HG03175 (cell line): ENCODE data around the gene TULP3.

Source experiments
- ATAC-seq: cut with Tn5 transposase; IDR thresholded peaks from one replicate; pipeline ENCODE4 v1.9.1; 2021; ENCODE audit warnings: mild to moderate bottlenecking, moderate library complexity; ENCODE audit not compliant: unreplicated experiment

Gene TULP3

DNA sequence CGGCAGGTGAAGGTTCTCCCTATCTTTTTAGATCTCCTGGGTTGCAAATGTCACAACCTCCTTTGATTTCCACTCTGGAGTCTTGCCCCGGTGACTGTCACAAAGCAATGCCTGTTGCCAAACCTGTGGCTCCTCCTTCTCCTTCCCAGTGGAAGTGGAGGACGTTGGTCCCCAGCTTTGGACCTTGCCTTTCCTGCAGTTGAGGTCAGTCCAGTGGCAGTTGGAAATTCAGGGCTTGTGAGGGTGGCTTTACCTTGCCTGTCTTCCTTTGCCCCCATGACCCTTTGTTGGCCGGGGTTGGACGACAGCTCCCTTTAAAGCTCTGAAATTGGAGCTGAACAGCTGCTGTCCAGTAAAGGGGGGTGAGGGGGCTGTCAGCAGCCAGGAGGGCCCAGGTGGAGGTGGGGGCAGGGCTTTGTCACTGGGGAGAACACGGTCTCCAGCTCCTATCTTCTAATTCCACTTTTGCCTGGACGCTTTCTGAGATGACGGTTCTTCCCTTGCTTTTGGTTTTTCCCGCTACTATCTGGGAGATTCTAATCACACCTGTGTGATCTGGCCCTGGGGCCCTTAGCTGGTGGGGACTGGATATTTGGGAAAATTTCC is 72.6 kb downstream of the TULP3 start:
- ATAC-seq, result no peak

DNA sequence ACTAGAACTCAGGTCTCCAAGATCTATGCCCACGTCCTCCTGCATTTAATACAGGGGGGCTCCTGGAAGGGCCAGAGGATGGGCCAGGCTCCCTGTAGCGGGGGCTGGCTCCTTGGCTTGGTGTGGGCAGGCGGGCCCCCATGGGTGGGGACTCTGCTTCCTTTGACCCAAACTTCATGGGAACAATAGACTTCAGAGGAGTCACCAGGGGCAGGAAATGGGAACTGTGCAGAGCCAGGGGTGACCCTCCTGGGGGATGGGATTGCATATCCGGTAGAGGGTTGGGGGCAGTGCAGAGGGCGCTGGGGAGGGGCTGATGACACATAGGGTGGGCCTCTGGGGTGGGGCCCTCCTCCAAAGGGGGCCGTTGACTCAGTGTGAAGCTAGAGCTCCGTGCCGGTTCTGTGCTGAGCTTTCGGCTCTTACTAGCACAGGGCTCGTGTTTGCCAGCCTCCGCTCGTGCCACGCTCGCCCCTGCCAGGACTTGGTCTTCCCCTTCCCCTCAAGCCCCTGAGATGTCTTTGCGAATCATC is 73.1 kb downstream of the TULP3 start:
- no peak for ATAC-seq

DNA sequence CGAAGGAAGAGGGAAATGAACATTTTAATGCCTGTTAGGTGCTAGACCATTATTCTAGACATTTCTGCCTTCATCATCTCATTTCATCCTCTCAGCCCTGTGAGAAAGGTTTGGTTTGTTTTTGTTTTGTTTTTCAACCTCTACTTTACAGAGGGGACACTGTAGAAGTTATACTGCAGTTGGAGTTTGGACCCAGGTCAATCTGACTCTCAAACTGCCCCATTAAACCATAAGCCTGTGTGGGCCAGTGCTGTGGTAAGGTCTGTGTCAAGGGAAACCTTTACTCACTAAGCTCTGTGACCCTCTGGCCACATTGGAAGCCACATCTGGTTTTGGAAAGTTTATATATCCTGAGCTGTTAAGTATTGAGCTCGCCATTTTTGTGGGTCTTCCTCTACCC is 77.0 kb downstream of the TULP3 start:
- ATAC-seq, result no peak

DNA sequence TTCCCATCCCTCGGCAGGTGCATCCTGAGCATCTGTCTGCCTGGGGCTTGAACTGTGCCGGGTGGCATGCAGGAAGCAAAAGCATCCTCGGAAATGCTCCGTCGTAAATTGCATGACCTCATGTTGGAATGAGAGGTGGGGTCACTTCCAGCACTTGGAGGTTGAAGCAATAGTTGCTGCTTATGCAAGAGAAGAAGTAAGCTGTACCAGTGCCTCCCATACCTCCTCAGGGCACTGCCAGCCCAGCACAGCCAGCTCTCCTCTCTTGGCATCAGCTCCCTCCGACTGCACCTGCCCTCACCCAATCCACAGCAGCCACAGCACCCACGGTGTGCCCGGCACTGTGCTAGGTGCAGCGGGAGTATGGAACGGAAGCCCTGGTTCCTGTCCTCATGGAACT is 80.1 kb downstream of the TULP3 start:
- ATAC-seq, result no peak

DNA sequence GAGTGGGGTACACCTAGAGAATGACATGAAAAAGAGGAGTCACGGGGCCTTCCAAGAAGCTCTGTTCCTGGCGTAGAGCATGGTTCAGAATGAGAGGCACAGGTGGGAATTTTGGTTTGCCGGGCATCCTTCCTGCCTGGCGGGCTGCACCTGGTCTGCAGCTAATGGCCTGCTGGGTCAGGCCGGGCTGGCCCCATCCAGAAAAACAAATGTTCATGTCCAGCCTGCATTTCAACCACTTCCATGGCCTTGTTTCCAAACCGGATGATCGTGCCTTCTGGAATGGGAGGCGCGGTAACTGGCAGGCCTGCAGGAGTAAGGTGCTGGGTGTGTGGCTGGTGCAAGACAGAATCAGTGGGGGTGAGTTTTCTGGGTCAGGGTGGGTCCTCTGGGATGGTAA is 82.9 kb downstream of the TULP3 start:
- ATAC-seq, result no peak

DNA sequence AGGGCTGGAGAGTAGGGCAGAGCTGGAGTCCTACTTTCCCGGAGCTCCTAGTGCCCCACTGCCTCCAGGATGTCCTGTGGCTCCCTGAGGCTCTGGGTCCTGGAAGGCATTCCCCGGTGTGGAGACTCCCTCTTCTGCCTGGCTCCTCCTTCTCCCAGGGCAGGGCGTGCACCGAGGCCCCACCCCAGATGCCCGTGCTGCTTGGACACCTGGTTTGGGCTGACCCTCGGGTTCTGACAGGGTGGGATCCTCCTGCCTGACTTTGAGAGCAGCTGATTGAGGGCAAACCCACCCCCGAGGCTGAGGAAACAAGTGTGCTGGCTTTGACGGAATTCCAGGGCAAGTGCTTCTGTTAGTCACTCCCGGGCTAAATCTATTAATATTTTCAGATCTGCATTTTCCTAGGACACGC is 83.9 kb downstream of the TULP3 start:
- ATAC-seq, result no peak

DNA sequence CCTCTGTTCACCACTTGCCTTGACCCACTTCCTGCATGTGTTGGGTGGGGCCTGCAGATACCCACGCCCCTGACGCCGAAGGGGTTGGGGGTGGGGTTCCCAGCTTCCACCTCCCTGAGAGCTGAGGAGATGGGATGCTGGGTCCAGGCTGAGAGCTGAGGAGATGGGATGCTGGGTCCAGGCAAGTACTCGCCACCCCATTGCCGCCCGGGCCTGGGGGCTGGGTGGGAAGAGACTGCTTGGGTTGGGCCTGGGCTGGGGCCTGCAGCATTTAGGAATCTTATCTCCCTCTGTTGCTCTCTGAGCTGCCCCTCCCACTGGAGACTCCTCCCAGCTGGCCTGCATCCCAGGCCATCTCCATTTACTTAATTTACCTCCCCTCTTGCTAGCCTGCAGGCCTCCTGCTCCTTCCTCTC is 85.9 kb downstream of the TULP3 start:
- ATAC-seq, result no peak

DNA sequence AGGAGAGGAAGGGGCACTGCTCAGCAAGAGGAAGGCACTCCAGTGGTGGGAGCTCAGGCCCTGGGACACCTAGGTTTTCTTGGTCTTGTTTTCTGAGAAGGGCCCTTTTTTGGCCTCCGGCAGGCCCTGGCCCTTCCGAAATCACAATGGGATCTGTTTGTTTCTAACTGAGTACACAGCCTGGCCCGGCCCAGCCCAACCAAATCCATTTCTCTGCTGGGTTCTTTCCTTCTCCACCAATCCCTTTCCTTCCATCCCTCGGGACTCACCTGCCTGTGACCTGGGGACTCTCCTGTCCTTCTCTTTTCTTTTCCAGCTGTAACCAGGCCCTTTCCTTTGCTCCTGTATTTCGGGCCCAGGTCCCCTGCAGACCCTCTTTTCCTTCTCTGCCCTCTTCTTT is 87.1 kb downstream of the TULP3 start:
- no peak for ATAC-seq

DNA sequence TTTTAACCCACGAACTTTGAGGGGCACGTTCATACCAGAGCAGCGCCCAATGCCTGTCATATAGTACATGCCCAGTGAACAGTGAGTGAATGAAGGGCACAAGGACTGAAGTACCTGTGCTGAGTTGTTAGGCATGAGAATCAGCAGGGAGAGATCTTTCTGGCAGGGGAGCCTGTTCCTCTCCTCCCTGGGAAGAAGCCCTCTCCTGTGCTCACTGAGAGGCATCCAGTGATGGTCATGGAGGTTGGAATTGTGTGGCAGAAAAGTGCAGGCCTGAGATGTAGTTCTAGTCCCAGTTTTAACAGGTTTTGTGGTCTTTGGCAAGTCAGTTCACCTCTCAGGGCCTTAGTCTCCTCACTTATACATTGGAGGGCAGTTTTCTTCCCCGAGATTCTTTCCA is 89.1 kb downstream of the TULP3 start:
- no peak for ATAC-seq

DNA sequence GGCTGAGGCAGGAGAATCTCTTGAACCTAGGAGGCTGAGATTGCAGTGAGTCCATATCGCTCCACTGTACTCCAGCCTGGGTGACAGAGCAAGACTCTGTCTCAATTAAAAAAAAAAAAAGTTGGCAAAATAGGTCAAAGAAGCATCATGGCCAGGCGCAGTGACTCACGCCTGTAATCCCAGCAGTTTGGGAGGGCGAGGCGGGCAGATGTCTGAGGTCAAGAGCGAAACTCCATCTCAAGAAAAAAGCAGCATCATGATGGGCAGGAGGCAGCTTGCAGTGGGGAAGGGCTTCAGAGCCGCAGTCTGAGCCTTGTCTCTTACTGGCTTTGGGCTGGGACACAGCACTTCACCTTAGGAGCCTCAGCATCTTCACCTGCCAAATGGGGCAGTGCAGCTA is 89.9 kb downstream of the TULP3 start:
- no peak for ATAC-seq

DNA sequence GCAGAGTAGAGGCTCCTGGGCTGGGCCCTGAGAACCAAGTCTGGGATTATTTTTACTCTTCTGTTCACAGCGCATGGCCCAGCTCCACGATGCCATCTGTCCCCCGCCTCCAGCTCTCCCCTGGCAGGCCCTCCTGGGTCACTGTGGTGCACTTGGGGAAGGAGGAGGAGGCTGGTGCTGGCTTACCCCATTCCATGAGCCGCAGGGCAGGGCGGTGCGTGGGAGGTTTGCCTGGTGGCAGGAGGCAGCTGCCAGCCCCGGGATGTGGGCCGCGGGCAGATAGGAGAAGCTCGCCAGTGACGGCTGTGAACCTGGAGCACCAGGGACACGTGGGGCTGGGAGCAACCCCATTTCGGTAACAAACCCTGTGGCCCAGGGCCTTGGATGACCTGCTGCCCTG is 91.7 kb downstream of the TULP3 start:
- no peak for ATAC-seq

DNA sequence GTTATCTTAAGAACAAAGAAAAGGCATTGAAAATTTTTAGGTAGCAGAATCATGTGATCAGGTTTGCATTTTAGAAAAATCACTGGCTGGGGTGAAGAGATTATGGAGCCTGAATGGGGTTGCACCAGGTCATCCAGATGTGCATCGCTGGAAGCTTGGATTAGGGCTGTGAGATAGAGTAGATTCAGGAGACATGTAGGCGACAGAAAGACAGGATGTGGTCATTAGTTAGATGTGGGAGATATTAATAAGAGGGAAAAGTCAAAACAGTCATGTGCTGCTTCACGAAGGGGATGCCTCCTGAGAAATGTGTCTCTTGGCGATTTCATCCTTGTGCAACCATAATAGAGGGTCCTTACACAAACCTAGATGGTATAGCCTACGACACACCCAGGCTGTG is 93.6 kb downstream of the TULP3 start:
- ATAC-seq, result no peak

DNA sequence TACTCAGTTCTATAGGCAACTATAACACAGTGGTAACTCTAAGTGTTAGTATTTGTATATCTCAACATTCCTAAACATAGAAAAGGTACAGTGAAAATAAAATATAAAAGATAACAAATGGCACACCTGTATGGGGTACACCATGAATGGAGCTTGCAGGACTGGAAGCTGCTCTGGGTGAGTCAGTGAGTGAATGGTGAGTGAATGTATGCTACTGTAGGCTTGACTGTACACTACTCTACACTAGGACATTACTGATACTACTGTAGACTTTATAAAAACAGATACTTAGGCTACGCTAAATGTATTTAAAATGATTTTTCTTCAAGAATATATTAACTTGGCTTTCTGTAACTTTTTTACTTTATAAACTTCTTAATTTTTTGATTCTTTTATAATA is 94.0 kb downstream of the TULP3 start:
- ATAC-seq, result no peak

DNA sequence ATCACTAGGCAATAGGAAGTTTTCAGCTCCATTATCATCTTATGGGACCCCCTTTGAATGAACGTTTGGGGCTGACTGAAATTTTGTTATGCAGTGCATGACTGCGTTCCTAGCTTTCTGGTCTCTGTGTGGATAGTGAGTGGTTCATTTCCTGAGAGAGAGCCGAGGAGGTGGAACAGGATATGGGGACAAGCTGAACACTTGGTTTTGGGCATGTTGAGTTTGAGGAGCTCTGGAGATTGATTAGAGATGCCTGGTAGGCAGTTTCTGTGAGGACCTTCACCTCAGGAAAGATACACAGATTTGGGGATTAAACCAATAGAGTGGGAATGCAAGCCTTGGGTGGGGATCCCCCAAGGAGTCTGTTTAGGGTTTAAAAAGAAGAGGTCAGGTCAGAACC is 96.2 kb downstream of the TULP3 start:
- no peak for ATAC-seq

DNA sequence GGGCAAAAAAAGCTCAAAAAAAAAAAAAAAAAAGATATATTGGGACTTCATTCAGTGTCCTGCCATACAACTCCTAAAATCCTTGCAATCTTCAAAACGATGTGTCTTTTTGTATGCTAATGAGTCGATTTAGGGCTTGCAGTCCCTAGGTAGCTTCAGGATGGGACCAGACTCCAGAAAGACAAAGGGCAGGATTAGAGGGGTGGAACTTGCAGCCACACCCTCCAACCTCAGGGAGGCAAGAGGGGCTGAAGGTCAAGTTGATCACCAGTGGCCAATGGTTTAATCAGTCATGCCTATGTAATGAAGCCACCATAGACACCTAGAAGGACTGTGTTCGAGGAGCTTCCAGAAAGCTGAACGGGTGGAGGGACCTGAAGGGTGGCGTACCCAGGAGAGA is 97.8 kb downstream of the TULP3 start:
- ATAC-seq, result no peak
